Peyer's patch (tissue), 4 donors: ENCODE data around the gene POU2AF1. TPM values are rescaled to one million over a fixed set of nuclear protein-coding genes. Genes with fewer than 3 reads are reported as not detected.
A peak's percentile ranks its signal among the peaks of the same experiment; 100 is the strongest.

Experiments
- DNase-seq, 3 donors: peaks; one replicate each; pipeline ENCODE4 v3.0.0-alpha.2; 2017 to 2019
- H3K27ac ChIP-seq, 4 donors: fragments of 200-600 bp; sonication (generic); one replicate each; pipeline ENCODE4 v1.5.1; 2016 to 2019
- H3K27me3 ChIP-seq, 2 donors: fragments of 200-600 bp; sonication (generic); one replicate each; pipeline ENCODE4 v1.5.1; 2019
- H3K36me3 ChIP-seq, 3 donors: fragments of 200-600 bp; sonication (generic); one replicate each; pipeline ENCODE4 v1.5.1; 2016 to 2019
- H3K4me1 ChIP-seq, 4 donors: fragments of 200-600 bp; sonication (generic); one replicate each; pipeline ENCODE4 v1.5.1; 2016 to 2019
- H3K4me3 ChIP-seq, 4 donors: fragments of 200-600 bp; sonication (generic); 1 replicate in 3 of 4; 2 replicates in 1 of 4; pipeline ENCODE4 v1.5.1; 2016 to 2019; ENCODE audit warnings: mild to moderate bottlenecking in 1 of 4
- H3K9me3 ChIP-seq, 4 donors: fragments of 200-600 bp; sonication (generic); one replicate each; pipeline ENCODE4 v1.5.1; 2016 to 2019; ENCODE audit warnings: mild to moderate bottlenecking in 1 of 4
- CTCF ChIP-seq, 6 experiments: fragments of 450-650 bp in 4 of 6; fragments of 200-600 bp in 2 of 6; sonication (generic) in 1 of 6; IDR thresholded peaks; one replicate each; pipeline ENCODE4 v1.5.1; 2017 to 2019; ENCODE audit warnings: antibody characterized with exemption in 6 of 6, mild to moderate bottlenecking in 3 of 6, moderate library complexity in 1 of 6
- POLR2A ChIP-seq, 2 donors: fragments of 450-650 bp; IDR thresholded peaks; one replicate each; pipeline ENCODE4 v1.5.1; 2017; ENCODE audit warnings: antibody characterized with exemption in 2 of 2, mild to moderate bottlenecking in 2 of 2, moderate library complexity in 2 of 2
- total RNA-seq, 4 donors: library from RNA; depleted of rRNA; stranded (reverse); fragments of >200 nt; gene quantifications; one replicate each; pipeline ENCODE4 v1.1.0, GENCODE V29; 2016

POU2AF1 gene
- 10 to 100 TPM in 1 of 4 donors, 1 to 10 TPM in 3; 5.0 to 33.0 (median 5.4) TPM for total RNA-seq

DNA sequence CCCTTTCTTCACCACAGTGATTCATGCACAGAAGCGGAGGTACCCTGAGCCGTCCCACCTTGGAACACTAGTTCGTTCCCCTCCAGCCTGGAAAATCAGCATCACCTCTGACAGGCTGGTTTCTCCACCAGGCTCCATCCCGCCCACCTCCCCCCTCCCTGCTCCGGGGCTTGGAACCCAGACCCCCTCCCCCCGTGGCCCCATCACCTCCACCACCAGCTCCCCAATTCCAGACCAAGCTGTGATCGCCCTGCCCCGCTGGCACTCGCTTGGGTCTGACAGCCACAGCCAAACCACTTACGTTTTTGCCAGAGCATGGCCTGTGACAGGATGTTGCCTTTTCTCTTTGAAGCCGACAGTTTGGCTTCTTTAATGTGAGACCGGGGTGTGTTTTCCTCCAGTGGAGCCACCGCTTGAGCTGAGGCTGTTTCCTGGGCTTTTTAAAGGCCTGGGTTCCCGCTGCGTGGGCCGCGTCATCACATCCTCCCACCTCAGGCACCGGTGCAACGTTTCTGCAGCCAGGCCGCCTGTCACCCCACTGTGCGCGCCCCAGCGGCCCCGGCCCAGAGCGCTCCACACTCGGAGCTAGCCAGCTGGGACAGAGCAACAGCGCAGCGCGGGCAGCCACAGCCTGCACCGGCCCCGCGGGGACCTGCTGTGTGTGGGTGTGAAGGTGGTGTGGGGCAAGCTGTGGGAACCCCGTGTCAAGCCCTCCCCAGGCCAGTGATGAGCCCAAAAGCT lies at the start of gene POU2AF1:
Gene POU2AF1, minus strand, starts transcription at position 415 of the 741 bp plus-strand sequence. Its CDS starts 98 bp downstream, at position 317.
- no peaks in the 10 kb centered on the region for H3K9me3 ChIP-seq
- H3K4me1 ChIP-seq: peaks cover 0 to 6% (median 2%) of the 10 kb centered on the region in 4 donors
- DNase-seq: peak in 2 of 3 donors; percentile 92 to 93
- H3K4me3 ChIP-seq: peak within 1 kb of the TSS in 3 of 4 donors; percentile 10 to 50 (median 38)
- no peaks in the 10 kb centered on the region for H3K27me3 ChIP-seq
- peak within 1 kb of the TSS in 3 of 4 donors; percentile 30 to 92 (median 81) for H3K27ac ChIP-seq
- no peaks in the 10 kb centered on the region for H3K36me3 ChIP-seq
- TF ChIP-seq CTCF (IDR thresholded peaks at IDR 0.05) (no peak), POLR2A (IDR thresholded peaks at IDR 0.05) (no peak)

DNA sequence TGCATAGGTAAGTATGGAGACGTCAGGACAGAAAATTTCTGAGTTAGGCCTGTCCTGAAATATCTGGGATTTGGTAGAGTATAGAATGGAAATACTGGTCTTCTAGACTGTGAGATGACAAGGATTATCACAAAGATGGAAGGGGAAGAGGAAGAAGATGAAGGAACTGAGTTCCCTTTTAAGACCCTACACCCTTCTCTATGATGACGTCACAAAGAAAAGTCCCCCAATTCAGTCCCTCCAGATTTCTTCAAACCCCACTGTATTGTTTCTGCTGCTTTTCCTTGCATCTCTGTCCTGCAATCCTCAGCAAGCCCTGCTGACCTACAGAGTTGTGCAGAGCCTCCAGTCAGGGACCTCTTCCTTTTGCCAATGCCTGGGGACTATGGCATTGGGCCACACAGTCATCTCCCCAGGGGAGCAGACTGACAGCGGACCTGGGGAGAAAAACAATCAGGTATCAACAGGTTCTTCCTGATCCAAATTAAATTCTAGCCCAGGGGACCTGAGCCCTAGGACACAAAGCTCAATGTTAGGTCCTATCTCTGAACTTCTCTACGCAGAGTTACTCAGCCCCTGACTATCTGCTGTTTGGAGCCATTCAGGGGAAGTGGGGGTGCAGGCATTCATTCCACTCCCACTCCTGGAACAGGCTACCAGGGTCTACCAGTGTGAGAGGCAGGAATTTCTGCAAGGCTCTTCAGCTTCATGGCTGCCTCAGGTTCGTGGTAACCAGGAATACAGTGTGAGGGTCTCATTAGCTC lies 49.2 kb upstream of the POU2AF1 start:
- H3K36me3 ChIP-seq: no peaks in the 10 kb centered on the region
- TF ChIP-seq POLR2A (IDR thresholded peaks at IDR 0.05) (no peak), CTCF (IDR thresholded peaks at IDR 0.05) (no peak)

GRCh38 chr11:111427471-111427912 lies 48.4 kb upstream of the POU2AF1 start:
- Histone ChIP-seq H3K36me3 (no peaks in the 10 kb centered on the region), H3K27ac (no peak overlapping the region), H3K9me3 (no peaks in the 10 kb centered on the region), H3K27me3 (no peaks in the 10 kb centered on the region), H3K4me3 (no peak overlapping the region), H3K4me1 (peaks cover 0 to 12% (median 2%) of the 10 kb centered on the region in 4 donors)
- no peak for TF ChIP-seq POLR2A (IDR thresholded peaks at IDR 0.05)
- no peak for TF ChIP-seq CTCF (IDR thresholded peaks at IDR 0.05)
- DNase-seq: no peak

More for the DNA sequence above, 49.2 kb upstream of the POU2AF1 start:
- H3K27me3 ChIP-seq: no peaks in the 10 kb centered on the region
- no peak overlapping the region for H3K27ac ChIP-seq
- no peaks in the 10 kb centered on the region for H3K9me3 ChIP-seq
- H3K4me1 ChIP-seq: peaks cover 0 to 10% (median 0%) of the 10 kb centered on the region in 4 donors
- DNase-seq: no peak
- H3K4me3 ChIP-seq: no peak overlapping the region

- Histone ChIP-seq H3K9me3 (no peaks in the 10 kb centered on the region), H3K4me1 (peaks cover 0 to 12% (median 2%) of the 10 kb centered on the region in 4 donors), H3K36me3 (no peaks in the 10 kb centered on the region), H3K4me3 (no peak overlapping the region), H3K27ac (no peak overlapping the region), H3K27me3 (no peaks in the 10 kb centered on the region)
- no peak for TF ChIP-seq POLR2A (IDR thresholded peaks at IDR 0.05)
- TF ChIP-seq CTCF (IDR thresholded peaks at IDR 0.05): no peak
- no peak for DNase-seq
Measured at GRCh38 chr11:111426617-111427016, 47.5 kb upstream of the POU2AF1 start.

DNA sequence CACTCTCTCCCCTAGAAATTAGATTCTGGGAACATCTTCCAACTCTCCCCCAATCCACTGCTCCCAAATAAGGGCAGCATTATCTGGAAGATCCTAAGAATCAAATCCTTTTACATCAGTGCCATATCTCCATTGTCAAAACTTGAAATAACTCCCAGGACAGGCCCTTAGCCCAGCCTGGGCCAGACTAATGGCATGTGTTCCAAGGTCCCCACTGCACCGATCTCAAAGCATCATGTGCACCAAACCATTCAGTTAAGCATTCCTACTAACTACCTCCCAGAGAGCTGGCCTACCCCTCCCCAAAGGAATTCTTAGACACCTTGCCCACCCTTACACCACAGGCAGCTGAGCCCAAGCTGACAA lies 44.2 kb upstream of the POU2AF1 start:
- peak overlapping the region in 1 of 4 donors; percentile 40 for H3K27ac ChIP-seq
- no peak overlapping the region for H3K4me3 ChIP-seq
- no peaks in the 10 kb centered on the region for H3K36me3 ChIP-seq
- TF ChIP-seq CTCF (IDR thresholded peaks at IDR 0.05) (no peak), POLR2A (IDR thresholded peaks at IDR 0.05) (no peak)
- no peak for DNase-seq
- H3K4me1 ChIP-seq: peaks cover 0 to 23% (median 20%) of the 10 kb centered on the region in 4 donors
- no peaks in the 10 kb centered on the region for H3K9me3 ChIP-seq
- no peaks in the 10 kb centered on the region for H3K27me3 ChIP-seq
